Adrenal gland (tissue), 5 donors: Measurements from ENCODE around the gene HS3ST4.

Source experiments
- CTCF ChIP-seq, 6 experiments: fragments of 450-650 bp in 4 of 6; fragments of 200-600 bp in 2 of 6; sonication (generic) in 1 of 6; IDR thresholded peaks; 1 replicate in 5 of 6; 2 replicates in 1 of 6; pipeline versions ENCODE4 v1.5.1 to v1.8.0; 2016 to 2021; ENCODE audit warnings: antibody characterized with exemption in 6 of 6, mild to moderate bottlenecking in 2 of 6, moderate library complexity in 1 of 6
- POLR2A ChIP-seq, 2 donors: fragments of 450-650 bp; IDR thresholded peaks; one replicate each; pipeline ENCODE4 v1.6.1; 2017; ENCODE audit warnings: antibody characterized with exemption in 2 of 2, mild to moderate bottlenecking in 2 of 2, moderate library complexity in 1 of 2
- donor health status: DM: no; HTN: no; CAD: no.

- TF ChIP-seq CTCF (IDR thresholded peaks at IDR 0.05) = no peak
- TF ChIP-seq POLR2A (IDR thresholded peaks at IDR 0.05) = no peak
Observed at GRCh38 chr16:25834101-25834500, 142.3 kb downstream of the HS3ST4 start.
